ENCODE measurements around the gene ARRDC2. TPM values are rescaled to one million over a fixed set of nuclear protein-coding genes. Genes with fewer than 3 reads are reported as not detected.

The ARRDC2 gene
- total RNA-seq, 4 donors from 2014 or later: 26.8 to 94.9 (median 29.4) TPM

GRCh38 chr19:17975032-17975431 is 32.9 kb upstream of the ARRDC2 start:
- no peaks in the 10 kb centered on the region for H3K36me3 ChIP-seq
- H3K9me3 ChIP-seq: no peaks in the 10 kb centered on the region
- H3K4me1 ChIP-seq: peaks cover 0 to 4% (median 0%) of the 10 kb centered on the region in 4 donors
- no peaks in the 10 kb centered on the region for H3K27me3 ChIP-seq
- no peak for TF ChIP-seq CTCF (IDR thresholded peaks at IDR 0.05)
- no peak for TF ChIP-seq POLR2A (IDR thresholded peaks at IDR 0.05)
- no peak overlapping the region for H3K4me3 ChIP-seq
- no peak overlapping the region for H3K27ac ChIP-seq
- no peak for DNase-seq

GRCh38 chr19:17977021-17977420 is 30.9 kb upstream of the ARRDC2 start:
- no peaks in the 10 kb centered on the region for H3K27me3 ChIP-seq
- H3K36me3 ChIP-seq: no peaks in the 10 kb centered on the region
- H3K4me1 ChIP-seq: peaks cover 0 to 4% (median 0%) of the 10 kb centered on the region in 4 donors
- TF ChIP-seq POLR2A (IDR thresholded peaks at IDR 0.05) (no peak), CTCF (IDR thresholded peaks at IDR 0.05) (no peak)
- no peak for DNase-seq
- H3K27ac ChIP-seq: no peak overlapping the region
- no peak overlapping the region for H3K4me3 ChIP-seq
- H3K9me3 ChIP-seq: no peaks in the 10 kb centered on the region

- H3K9me3 ChIP-seq: no peaks in the 10 kb centered on the region
- H3K27me3 ChIP-seq: no peaks in the 10 kb centered on the region
- no peak overlapping the region for H3K27ac ChIP-seq
- H3K4me1 ChIP-seq: peaks cover 0 to 4% (median 0%) of the 10 kb centered on the region in 4 donors
- no peak overlapping the region for H3K4me3 ChIP-seq
- no peaks in the 10 kb centered on the region for H3K36me3 ChIP-seq
- TF ChIP-seq CTCF (IDR thresholded peaks at IDR 0.05) (no peak), POLR2A (IDR thresholded peaks at IDR 0.05) (no peak)
- DNase-seq: no peak
Measured at GRCh38 chr19:17977488-17977887, 30.5 kb upstream of the ARRDC2 start.

GRCh38 chr19:17981611-17982010 is 26.4 kb upstream of the ARRDC2 start:
- DNase-seq: no peak
- H3K36me3 ChIP-seq: no peaks in the 10 kb centered on the region

GRCh38 chr19:17982430-17982829 is 25.5 kb upstream of the ARRDC2 start:
- H3K9me3 ChIP-seq: no peaks in the 10 kb centered on the region
- H3K4me1 ChIP-seq: peaks cover 0 to 4% (median 0%) of the 10 kb centered on the region in 4 donors
- no peaks in the 10 kb centered on the region for H3K27me3 ChIP-seq
- DNase-seq: no peak
- no peak overlapping the region for H3K4me3 ChIP-seq
- no peaks in the 10 kb centered on the region for H3K36me3 ChIP-seq
- H3K27ac ChIP-seq: no peak overlapping the region
- no peak for TF ChIP-seq CTCF (IDR thresholded peaks at IDR 0.05)
- TF ChIP-seq POLR2A (IDR thresholded peaks at IDR 0.05): no peak

More at GRCh38 chr19:17981611-17982010, 26.4 kb upstream of the ARRDC2 start:
- Histone ChIP-seq H3K27me3 (no peaks in the 10 kb centered on the region), H3K27ac (no peak overlapping the region), H3K9me3 (no peaks in the 10 kb centered on the region), H3K4me1 (peaks cover 0 to 4% (median 0%) of the 10 kb centered on the region in 4 donors), H3K4me3 (no peak overlapping the region)
- TF ChIP-seq CTCF (IDR thresholded peaks at IDR 0.05): no peak
